IMR-90 (cell line): ENCODE measurements around the gene DCAF10.
"Not testable (repeated sequence)": the region's sequence is repeated elsewhere in the genome, so short reads cannot be mapped to it uniquely, and the experiment has no call there.

ENCODE experiments used
- CEBPB ChIP-seq: IDR thresholded peaks from 2 replicates; pipeline ENCODE4 v1.6.1; 2012; ENCODE audit warnings: low read depth, low read length, improper control_type of control experiment
- CHD1 ChIP-seq: IDR thresholded peaks from 2 replicates; pipeline ENCODE4 v1.6.1; 2012; ENCODE audit warnings: low read depth, low read length, improper control_type of control experiment
- FOS ChIP-seq: fragments of 150-350 bp; IDR thresholded peaks from 2 replicates; pipeline ENCODE4 v1.6.1; 2016; ENCODE audit warnings: low read depth, low read length
- MAFK ChIP-seq: IDR thresholded peaks from 2 replicates; pipeline ENCODE4 v1.6.1; 2012; ENCODE audit warnings: low read depth, low read length, improper control_type of control experiment
- MAZ ChIP-seq: IDR thresholded peaks from 2 replicates; pipeline ENCODE4 v1.6.1; 2012; ENCODE audit warnings: low read depth, mild to moderate bottlenecking, low read length, improper control_type of control experiment, moderate library complexity, borderline replicate concordance
- MXI1 ChIP-seq: IDR thresholded peaks from 2 replicates; pipeline ENCODE4 v1.6.1; 2012; ENCODE audit warnings: low read depth, mild to moderate bottlenecking, low read length, moderate library complexity, borderline replicate concordance
- POLR2A ChIP-seq: IDR thresholded peaks from 2 replicates; pipeline ENCODE4 v1.6.1; 2012; ENCODE audit warnings: mild to moderate bottlenecking, low read depth, low read length
- RAD21 ChIP-seq: IDR thresholded peaks from 2 replicates; pipeline ENCODE4 v1.6.1; 2012; ENCODE audit warnings: low read length, improper control_type of control experiment
- RCOR1 ChIP-seq: IDR thresholded peaks from 2 replicates; pipeline ENCODE4 v1.6.1; 2012; ENCODE audit warnings: mild to moderate bottlenecking, low read length, improper control_type of control experiment; ENCODE audit not compliant: insufficient replicate concordance
- TF ChIP-seq, protein P1 (sequence below): conservative IDR thresholded peaks from 2 replicates; pipeline ENCODE4 v1.5.1; 2012; ENCODE audit warnings: mild to moderate bottlenecking, low read depth, low read length, improper control_type of control experiment
- TF ChIP-seq, protein P2 (sequence below): fragments of 150-350 bp; IDR thresholded peaks from 2 replicates; pipeline ENCODE4 v1.6.1; 2017; ENCODE audit warnings: mild to moderate bottlenecking, antibody characterized with exemption, low read length, low read depth

DNA sequence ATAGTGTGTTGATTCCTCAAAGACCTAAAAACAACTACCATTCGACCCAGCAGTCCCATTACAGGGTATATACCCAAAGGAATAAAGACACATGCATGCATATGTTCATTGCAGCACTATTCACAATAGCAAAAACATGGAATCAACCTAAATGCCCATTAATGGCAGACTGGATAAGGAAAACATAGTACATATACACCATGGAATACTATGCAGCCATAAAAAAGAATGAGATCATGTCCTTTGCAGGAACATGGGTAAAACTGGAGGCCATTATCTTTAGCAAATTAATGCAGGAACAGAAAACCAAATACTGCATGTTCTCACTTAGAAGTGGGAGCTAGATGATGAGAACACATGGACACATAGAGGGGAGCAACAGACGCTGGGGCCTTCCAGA, 24.6 kb downstream of the DCAF10 start:
- TF ChIP-seq, protein P1, sequence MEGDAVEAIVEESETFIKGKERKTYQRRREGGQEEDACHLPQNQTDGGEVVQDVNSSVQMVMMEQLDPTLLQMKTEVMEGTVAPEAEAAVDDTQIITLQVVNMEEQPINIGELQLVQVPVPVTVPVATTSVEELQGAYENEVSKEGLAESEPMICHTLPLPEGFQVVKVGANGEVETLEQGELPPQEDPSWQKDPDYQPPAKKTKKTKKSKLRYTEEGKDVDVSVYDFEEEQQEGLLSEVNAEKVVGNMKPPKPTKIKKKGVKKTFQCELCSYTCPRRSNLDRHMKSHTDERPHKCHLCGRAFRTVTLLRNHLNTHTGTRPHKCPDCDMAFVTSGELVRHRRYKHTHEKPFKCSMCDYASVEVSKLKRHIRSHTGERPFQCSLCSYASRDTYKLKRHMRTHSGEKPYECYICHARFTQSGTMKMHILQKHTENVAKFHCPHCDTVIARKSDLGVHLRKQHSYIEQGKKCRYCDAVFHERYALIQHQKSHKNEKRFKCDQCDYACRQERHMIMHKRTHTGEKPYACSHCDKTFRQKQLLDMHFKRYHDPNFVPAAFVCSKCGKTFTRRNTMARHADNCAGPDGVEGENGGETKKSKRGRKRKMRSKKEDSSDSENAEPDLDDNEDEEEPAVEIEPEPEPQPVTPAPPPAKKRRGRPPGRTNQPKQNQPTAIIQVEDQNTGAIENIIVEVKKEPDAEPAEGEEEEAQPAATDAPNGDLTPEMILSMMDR: not testable (repeated sequence)
- not testable (repeated sequence) for TF ChIP-seq RCOR1, POLR2A, MAFK, MAZ, MXI1, CEBPB, FOS, RAD21, CHD1
- TF ChIP-seq, protein P2, sequence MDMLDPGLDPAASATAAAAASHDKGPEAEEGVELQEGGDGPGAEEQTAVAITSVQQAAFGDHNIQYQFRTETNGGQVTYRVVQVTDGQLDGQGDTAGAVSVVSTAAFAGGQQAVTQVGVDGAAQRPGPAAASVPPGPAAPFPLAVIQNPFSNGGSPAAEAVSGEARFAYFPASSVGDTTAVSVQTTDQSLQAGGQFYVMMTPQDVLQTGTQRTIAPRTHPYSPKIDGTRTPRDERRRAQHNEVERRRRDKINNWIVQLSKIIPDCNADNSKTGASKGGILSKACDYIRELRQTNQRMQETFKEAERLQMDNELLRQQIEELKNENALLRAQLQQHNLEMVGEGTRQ: not testable (repeated sequence)
